GM12892 (cell line): ENCODE results near the gene NTSR1.

Experiments used
- POLR2A ChIP-seq: IDR thresholded peaks from 2 replicates; pipeline ENCODE4 v1.6.1; 2011; ENCODE audit warnings: low read depth, low read length, control low read depth
- POLR2AphosphoS5 ChIP-seq: IDR thresholded peaks from 2 replicates; pipeline ENCODE4 v1.6.1; 2011; ENCODE audit warnings: low read depth, low read length, control low read depth
- TAF1 ChIP-seq: IDR thresholded peaks from 2 replicates; pipeline ENCODE4 v1.6.1; 2011; ENCODE audit warnings: low read depth, mild to moderate bottlenecking, control low read depth, low read length, borderline replicate concordance

DNA sequence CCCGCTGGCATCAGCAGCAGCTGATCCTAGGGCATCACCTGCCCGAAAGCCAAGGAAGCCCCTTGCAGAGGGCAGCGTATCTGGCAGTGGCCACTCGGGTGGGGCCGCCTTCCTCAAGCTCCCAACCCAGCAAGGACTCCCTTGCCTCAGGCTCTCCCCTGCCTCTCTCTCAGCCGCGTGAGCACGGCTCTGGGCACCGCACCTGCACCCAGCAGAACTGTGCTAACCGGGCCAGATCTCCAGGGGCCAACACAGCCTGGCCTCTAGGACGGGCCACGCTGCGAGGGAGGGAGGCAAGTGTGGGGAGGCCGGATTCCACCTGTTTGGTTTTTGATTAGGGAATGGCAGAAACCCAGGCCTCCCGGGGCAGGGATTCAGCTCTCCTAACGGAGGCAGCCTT is 75.9 kb downstream of the NTSR1 start:
- TF ChIP-seq TAF1 (no peak), POLR2AphosphoS5 (no peak), POLR2A (no peak)
